ENCODE results near the gene RAB3C.

The RAB3C gene

GRCh38 chr5:58666141-58666540 lies 83.3 kb downstream of the RAB3C start:
- TF ChIP-seq POLR2A (IDR thresholded peaks at IDR 0.05; ENCODE audit: low read depth, low read length) = no peak
- TF ChIP-seq TAF1 (IDR thresholded peaks at IDR 0.05; ENCODE audit: borderline replicate concordance, low read depth, low read length) = no peak
- no peak for TF ChIP-seq POLR2AphosphoS5 (IDR thresholded peaks at IDR 0.05; ENCODE audit: low read depth, low read length)
- FAIRE-seq = no peak
- DNase-seq (ENCODE audit: insufficient read length) = no peak

DNA sequence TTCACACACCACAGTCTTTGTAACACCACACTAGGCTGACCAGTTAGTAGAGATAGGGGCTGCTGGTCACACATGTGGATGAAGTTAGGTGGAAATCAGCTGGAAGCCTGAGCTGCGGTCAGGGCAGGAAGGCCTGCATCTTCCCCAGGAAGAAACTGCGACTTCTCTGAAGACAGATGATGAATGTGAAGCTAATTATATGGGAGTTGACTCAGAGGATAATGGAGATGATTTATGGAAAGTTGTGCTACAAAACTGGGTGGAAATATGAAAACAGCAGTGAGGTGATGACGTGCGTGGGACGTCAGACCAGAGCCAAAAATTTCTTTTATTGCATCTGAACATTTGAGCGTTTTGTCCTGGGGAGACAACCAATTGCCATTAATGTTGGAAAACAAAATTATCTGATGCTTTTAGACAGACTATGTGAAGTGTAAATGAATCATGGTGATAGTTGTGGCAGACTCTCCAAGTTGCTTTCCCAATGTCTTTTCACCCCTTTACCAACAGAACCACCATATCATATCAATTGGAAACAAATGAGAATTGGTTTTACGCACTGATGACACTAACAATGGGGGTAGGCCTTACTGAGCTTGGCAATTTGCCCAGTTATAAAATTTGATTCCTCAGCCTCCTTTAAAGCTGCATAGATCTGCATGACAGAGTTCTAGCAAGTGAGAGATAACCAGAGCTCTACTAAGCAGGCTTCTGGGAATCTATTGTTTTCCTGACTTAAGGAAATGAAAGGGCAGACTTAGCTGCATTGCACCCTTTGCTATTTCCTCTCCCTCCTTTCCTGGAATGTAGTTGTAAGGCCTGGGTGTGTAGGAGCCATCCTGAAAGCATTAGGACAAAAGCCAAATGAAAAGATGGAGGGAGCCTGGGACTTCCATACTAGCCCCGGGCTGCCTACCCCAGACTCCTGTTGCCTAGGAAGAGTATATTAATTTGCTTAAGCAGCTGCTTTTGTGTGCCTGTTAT lies 84.0 kb downstream of the RAB3C start:
- FAIRE-seq (no peak), DNase-seq (ENCODE audit: insufficient read length) (no peak)
- no peak for TF ChIP-seq POLR2A (IDR thresholded peaks at IDR 0.05; ENCODE audit: low read depth, low read length)
- TF ChIP-seq TAF1 (IDR thresholded peaks at IDR 0.05; ENCODE audit: borderline replicate concordance, low read depth, low read length) = no peak
- no peak for TF ChIP-seq POLR2AphosphoS5 (IDR thresholded peaks at IDR 0.05; ENCODE audit: low read depth, low read length)

DNA sequence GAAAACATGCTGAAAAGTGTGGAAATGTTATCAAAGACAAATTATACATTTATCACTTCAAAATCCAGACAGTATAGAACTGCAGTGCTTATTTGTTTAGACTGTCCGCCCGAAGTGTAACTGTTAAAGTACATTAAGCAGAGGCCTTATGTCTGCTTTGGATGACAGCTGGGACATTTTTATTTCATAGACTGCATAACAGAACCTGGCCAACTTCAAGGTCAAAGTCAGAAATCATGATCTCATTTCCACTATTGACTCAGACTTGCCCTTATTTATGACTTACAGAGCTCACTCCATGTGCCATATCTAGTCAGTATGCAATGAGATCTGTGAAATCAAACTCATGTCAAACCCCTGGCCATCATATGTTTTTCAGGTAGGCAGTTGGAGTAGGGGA lies 87.7 kb downstream of the RAB3C start:
- no peak for DNase-seq (ENCODE audit: insufficient read length)
- no peak for FAIRE-seq
- TF ChIP-seq TAF1 (IDR thresholded peaks at IDR 0.05; ENCODE audit: borderline replicate concordance, low read depth, low read length) = no peak
- TF ChIP-seq POLR2AphosphoS5 (IDR thresholded peaks at IDR 0.05; ENCODE audit: low read depth, low read length) = no peak
- TF ChIP-seq POLR2A (IDR thresholded peaks at IDR 0.05; ENCODE audit: low read depth, low read length) = no peak

GRCh38 chr5:58671155-58671554 lies 88.3 kb downstream of the RAB3C start:
- no peak for TF ChIP-seq POLR2A (IDR thresholded peaks at IDR 0.05; ENCODE audit: low read depth, low read length)
- no peak for TF ChIP-seq TAF1 (IDR thresholded peaks at IDR 0.05; ENCODE audit: borderline replicate concordance, low read depth, low read length)
- TF ChIP-seq POLR2AphosphoS5 (IDR thresholded peaks at IDR 0.05; ENCODE audit: low read depth, low read length) = no peak
- FAIRE-seq (no peak), DNase-seq (ENCODE audit: insufficient read length) (no peak)

- TF ChIP-seq POLR2AphosphoS5 (IDR thresholded peaks at IDR 0.05; ENCODE audit: low read depth, low read length) (no peak), TAF1 (IDR thresholded peaks at IDR 0.05; ENCODE audit: borderline replicate concordance, low read depth, low read length) (no peak), POLR2A (IDR thresholded peaks at IDR 0.05; ENCODE audit: low read depth, low read length) (no peak)
- FAIRE-seq (no peak), DNase-seq (ENCODE audit: insufficient read length) (no peak)
These were observed 89.6 kb downstream of the RAB3C start for GRCh38 chr5:58672521-58672920.

DNA sequence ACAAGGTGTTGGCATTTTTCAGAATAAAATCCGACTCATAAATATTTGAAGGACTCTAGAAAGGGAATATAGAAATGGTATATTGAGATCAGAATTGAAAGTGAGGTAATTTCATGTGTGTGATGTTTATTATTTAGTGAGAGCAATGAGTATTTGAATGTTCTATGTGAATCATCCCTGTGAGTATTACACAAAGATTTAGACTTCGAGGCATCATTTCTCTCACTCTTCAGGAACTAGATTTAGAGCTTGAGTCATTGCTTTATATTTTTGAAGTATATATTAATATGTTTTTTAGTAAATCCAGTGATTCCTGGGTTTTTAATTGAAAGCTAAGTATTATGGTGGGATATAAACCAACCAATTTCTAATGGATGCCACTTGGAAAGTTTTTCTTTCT lies 91.2 kb downstream of the RAB3C start:
- TF ChIP-seq POLR2A (IDR thresholded peaks at IDR 0.05; ENCODE audit: low read depth, low read length) (no peak), TAF1 (IDR thresholded peaks at IDR 0.05; ENCODE audit: borderline replicate concordance, low read depth, low read length) (no peak), POLR2AphosphoS5 (IDR thresholded peaks at IDR 0.05; ENCODE audit: low read depth, low read length) (no peak)
- FAIRE-seq (no peak), DNase-seq (ENCODE audit: insufficient read length) (no peak)

- DNase-seq (ENCODE audit: insufficient read length) = no peak
- no peak for FAIRE-seq
- TF ChIP-seq POLR2AphosphoS5 (IDR thresholded peaks at IDR 0.05; ENCODE audit: low read depth, low read length) (no peak), TAF1 (IDR thresholded peaks at IDR 0.05; ENCODE audit: borderline replicate concordance, low read depth, low read length) (no peak), POLR2A (IDR thresholded peaks at IDR 0.05; ENCODE audit: low read depth, low read length) (no peak)
These were observed 91.8 kb downstream of the RAB3C start for GRCh38 chr5:58674711-58675110.

DNA sequence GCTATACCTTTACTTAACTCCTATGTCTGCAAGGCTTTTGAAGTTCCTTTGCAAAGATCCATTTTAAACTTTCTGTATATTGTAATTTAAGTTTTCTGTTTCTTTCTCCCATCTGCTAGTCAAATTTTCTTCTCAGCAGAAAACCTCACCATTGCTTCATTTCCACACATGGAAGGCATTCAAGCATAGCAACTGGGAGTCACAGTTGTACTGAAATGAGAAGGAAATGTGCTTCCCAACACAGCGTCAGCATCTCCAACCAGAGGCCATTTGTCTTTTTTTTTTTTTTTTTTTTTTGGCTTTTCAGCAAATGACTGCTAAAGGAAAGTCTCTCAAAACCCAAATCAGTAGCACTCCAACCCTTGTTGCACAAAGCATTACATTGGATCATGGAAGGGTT lies 92.5 kb downstream of the RAB3C start:
- no peak for DNase-seq (ENCODE audit: insufficient read length)
- TF ChIP-seq POLR2A (IDR thresholded peaks at IDR 0.05; ENCODE audit: low read depth, low read length) (no peak), TAF1 (IDR thresholded peaks at IDR 0.05; ENCODE audit: borderline replicate concordance, low read depth, low read length) (no peak), POLR2AphosphoS5 (IDR thresholded peaks at IDR 0.05; ENCODE audit: low read depth, low read length) (no peak)
- FAIRE-seq = no peak

DNA sequence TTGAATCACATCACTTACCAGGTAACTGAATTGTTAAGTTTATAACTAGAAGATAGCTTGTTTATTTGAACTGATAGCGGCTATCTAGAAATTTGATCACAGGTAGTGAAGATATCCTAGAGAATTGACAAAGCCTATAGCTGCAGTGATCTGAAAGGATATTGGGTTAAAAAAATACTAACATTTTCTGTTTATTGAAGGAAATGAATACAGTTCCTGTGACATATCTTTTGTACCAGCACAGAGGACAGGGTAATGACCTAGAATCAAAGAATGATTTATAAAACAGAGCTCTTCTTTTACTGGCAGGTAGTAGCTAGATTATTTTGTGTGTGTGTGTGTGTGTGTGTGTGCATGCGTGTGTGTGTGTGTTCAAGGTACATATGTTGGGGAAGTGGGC lies 94.8 kb downstream of the RAB3C start:
- DNase-seq (ENCODE audit: insufficient read length) = no peak
- TF ChIP-seq TAF1 (IDR thresholded peaks at IDR 0.05; ENCODE audit: borderline replicate concordance, low read depth, low read length) (no peak), POLR2AphosphoS5 (IDR thresholded peaks at IDR 0.05; ENCODE audit: low read depth, low read length) (no peak), POLR2A (IDR thresholded peaks at IDR 0.05; ENCODE audit: low read depth, low read length) (no peak)
- no peak for FAIRE-seq

- FAIRE-seq (no peak), DNase-seq (ENCODE audit: insufficient read length) (no peak)
- TF ChIP-seq TAF1 (IDR thresholded peaks at IDR 0.05; ENCODE audit: borderline replicate concordance, low read depth, low read length) (no peak), POLR2A (IDR thresholded peaks at IDR 0.05; ENCODE audit: low read depth, low read length) (no peak), POLR2AphosphoS5 (IDR thresholded peaks at IDR 0.05; ENCODE audit: low read depth, low read length) (no peak)
These were observed 97.6 kb downstream of the RAB3C start for GRCh38 chr5:58680503-58680902.

GRCh38 chr5:58681943-58682342 lies 99.1 kb downstream of the RAB3C start:
- FAIRE-seq (no peak), DNase-seq (ENCODE audit: insufficient read length) (no peak)
- TF ChIP-seq POLR2AphosphoS5 (IDR thresholded peaks at IDR 0.05; ENCODE audit: low read depth, low read length) (no peak), POLR2A (IDR thresholded peaks at IDR 0.05; ENCODE audit: low read depth, low read length) (no peak)

GRCh38 chr5:58683567-58683966 lies 100.7 kb downstream of the RAB3C start:
- FAIRE-seq (no peak), DNase-seq (ENCODE audit: insufficient read length) (no peak)
- TF ChIP-seq POLR2A (IDR thresholded peaks at IDR 0.05; ENCODE audit: low read depth, low read length) (no peak), POLR2AphosphoS5 (IDR thresholded peaks at IDR 0.05; ENCODE audit: low read depth, low read length) (no peak), TAF1 (IDR thresholded peaks at IDR 0.05; ENCODE audit: borderline replicate concordance, low read depth, low read length) (no peak)
